Neural cell (in vitro differentiated cells): ENCODE data around the gene ASTN1. TPM values are rescaled to one million over a fixed set of nuclear protein-coding genes. Genes with fewer than 3 reads are reported as not detected.

Experiments
- H2AFZ ChIP-seq: fragments of 200-600, 300-800 bp; sonication (generic), shearing (Covaris generic); 2 replicates; pipeline ENCODE4 v1.6.0; 2014; ENCODE audit warnings: low read depth, mild to moderate bottlenecking, antibody characterized with exemption, low read length, moderate library complexity
- H3F3A ChIP-seq: fragments of 200-600 bp; shearing (Covaris generic); 2 replicates; pipeline ENCODE4 v1.6.1; 2016; ENCODE audit warnings: mild to moderate bottlenecking, moderate library complexity, mixed read lengths, antibody characterized with exemption, low read length; ENCODE audit not compliant: insufficient read depth, poor library complexity, severe bottlenecking
- H3K27ac ChIP-seq: fragments of 200-600, 300-800 bp; sonication (generic), shearing (Covaris generic); 2 replicates; pipeline ENCODE4 v1.5.1; 2014; ENCODE audit warnings: mild to moderate bottlenecking, low read length, moderate library complexity
- H3K27me3 ChIP-seq: fragments of 300-800, 200-600 bp; sonication (generic), shearing (Covaris generic); 2 replicates; pipeline ENCODE4 v1.6.0; 2014; ENCODE audit warnings: mild to moderate bottlenecking, low read depth, low read length, moderate library complexity; ENCODE audit not compliant: insufficient read depth
- H3K36me3 ChIP-seq: fragments of 300-800, 200-600 bp; sonication (generic), shearing (Covaris generic); 2 replicates; pipeline ENCODE4 v1.5.1; 2014; ENCODE audit warnings: mild to moderate bottlenecking, antibody characterized with exemption, low read length, moderate library complexity; ENCODE audit not compliant: insufficient read depth
- H3K4me2 ChIP-seq: fragments of 300-800, 200-600 bp; sonication (generic), shearing (Covaris generic); 2 replicates; pipeline ENCODE4 v1.6.0; 2014; ENCODE audit warnings: mild to moderate bottlenecking, low read length
- H3K4me3 ChIP-seq: fragments of 300-800, 200-600 bp; sonication (generic), shearing (Covaris generic); 2 replicates; pipeline ENCODE4 v1.5.1; 2014; ENCODE audit warnings: mild to moderate bottlenecking, low read length, moderate library complexity
- H3K79me2 ChIP-seq: fragments of 200-600 bp; shearing (Covaris generic); replicated peaks from 2 replicates; pipeline ENCODE4 v1.6.0; 2014; ENCODE audit warnings: mild to moderate bottlenecking, low read length, moderate library complexity; ENCODE audit not compliant: insufficient read depth
- H3K9ac ChIP-seq: fragments of 300-800, 200-600 bp; sonication (generic), shearing (Covaris generic); 2 replicates; pipeline ENCODE4 v1.6.1; 2016; ENCODE audit warnings: mild to moderate bottlenecking, low read length, mixed read lengths
- H3K9me2 ChIP-seq: fragments of 200-600 bp; shearing (Covaris generic); 2 replicates; pipeline ENCODE4 v1.6.1; 2016; ENCODE audit warnings: mild to moderate bottlenecking, low read length, mixed read lengths; ENCODE audit not compliant: insufficient read depth
- H3K9me3 ChIP-seq: fragments of 200-600, 300-800 bp; sonication (generic), shearing (Covaris generic); 2 replicates; pipeline ENCODE4 v1.6.1; 2016; ENCODE audit warnings: mild to moderate bottlenecking, mixed run types, low read length, moderate library complexity, mixed read lengths
- H4K20me1 ChIP-seq: fragments of 200-600 bp; shearing (Covaris generic); 2 replicates; pipeline ENCODE4 v1.6.1; 2016; ENCODE audit warnings: mild to moderate bottlenecking, mixed run types; ENCODE audit not compliant: insufficient read depth
- CTCF ChIP-seq: fragments of 450-650 bp; IDR thresholded peaks from 2 replicates; pipeline ENCODE4 v1.5.1; 2014; ENCODE audit warnings: antibody characterized with exemption, mild to moderate bottlenecking, moderate library complexity; ENCODE audit not compliant: poor library complexity, severe bottlenecking
- EP300 ChIP-seq: fragments of 450-650 bp; conservative IDR thresholded peaks from 2 replicates; pipeline ENCODE4 v1.6.1; 2014; ENCODE audit warnings: antibody characterized with exemption, mild to moderate bottlenecking, moderate library complexity; ENCODE audit not compliant: poor library complexity, severe bottlenecking
- EZH2 ChIP-seq: fragments of 200-600, 300-800 bp; shearing (Covaris generic), sonication (generic); IDR thresholded peaks from 2 replicates; pipeline ENCODE4 v1.6.1; 2014; ENCODE audit warnings: antibody characterized with exemption, low read length, borderline replicate concordance, mild to moderate bottlenecking; ENCODE audit not compliant: insufficient read depth, poor library complexity, severe bottlenecking
- MXI1 ChIP-seq: fragments of 450-650 bp; conservative IDR thresholded peaks from 2 replicates; pipeline ENCODE4 v1.6.1; 2014; ENCODE audit warnings: antibody characterized with exemption, mild to moderate bottlenecking; ENCODE audit not compliant: poor library complexity, severe bottlenecking
- POLR2AphosphoS5 ChIP-seq: IDR thresholded peaks from 2 replicates; pipeline ENCODE4 v1.6.1; 2012
- RAD21 ChIP-seq: fragments of 450-650 bp; conservative IDR thresholded peaks from 2 replicates; pipeline ENCODE4 v1.6.1; 2014; ENCODE audit warnings: antibody characterized with exemption, mild to moderate bottlenecking, moderate library complexity
- SMC3 ChIP-seq: fragments of 450-650 bp; conservative IDR thresholded peaks from 2 replicates; pipeline ENCODE4 v1.6.1; 2014; ENCODE audit warnings: antibody characterized with exemption, mild to moderate bottlenecking, moderate library complexity; ENCODE audit not compliant: poor library complexity
- TAF1 ChIP-seq: IDR thresholded peaks from 2 replicates; pipeline ENCODE4 v1.6.1; 2012; ENCODE audit warnings: low read depth
- polyA plus RNA-seq: library from polyadenylated mRNA; depleted of rRNA; stranded (reverse); fragments of >200 nt; gene quantifications from 2 replicates; pipeline ENCODE4 v1.2.3, GENCODE V29; 2014
- TF ChIP-seq, protein P1 (sequence below): IDR thresholded peaks from 2 replicates; pipeline ENCODE4 v1.6.1; 2012; ENCODE audit warnings: borderline replicate concordance

Gene ASTN1
- polyA plus RNA-seq, 1 donor from 2014 or later, result 33.4 TPM

- Histone ChIP-seq H3F3A (no peaks in the 10 kb centered on the region), H4K20me1 (no peaks in the 10 kb centered on the region), H3K9ac (no peak overlapping the region), H3K79me2 (no peaks in the 10 kb centered on the region), H3K27ac (no peak overlapping the region), H3K4me3 (no peak overlapping the region), H3K9me3 (no peaks in the 10 kb centered on the region), H2AFZ (no peak overlapping the region), H3K4me2 (no peak overlapping the region), H3K9me2 (no peaks in the 10 kb centered on the region), H3K27me3 (no peaks in the 10 kb centered on the region), H3K36me3 (peaks cover 6% of the 10 kb centered on the region)
- TF ChIP-seq TAF1 (no peak), SMC3 (no peak), CTCF (no peak), POLR2AphosphoS5 (no peak), EP300 (no peak), RAD21 (no peak), EZH2 (no peak), MXI1 (no peak)
- TF ChIP-seq, protein P1, sequence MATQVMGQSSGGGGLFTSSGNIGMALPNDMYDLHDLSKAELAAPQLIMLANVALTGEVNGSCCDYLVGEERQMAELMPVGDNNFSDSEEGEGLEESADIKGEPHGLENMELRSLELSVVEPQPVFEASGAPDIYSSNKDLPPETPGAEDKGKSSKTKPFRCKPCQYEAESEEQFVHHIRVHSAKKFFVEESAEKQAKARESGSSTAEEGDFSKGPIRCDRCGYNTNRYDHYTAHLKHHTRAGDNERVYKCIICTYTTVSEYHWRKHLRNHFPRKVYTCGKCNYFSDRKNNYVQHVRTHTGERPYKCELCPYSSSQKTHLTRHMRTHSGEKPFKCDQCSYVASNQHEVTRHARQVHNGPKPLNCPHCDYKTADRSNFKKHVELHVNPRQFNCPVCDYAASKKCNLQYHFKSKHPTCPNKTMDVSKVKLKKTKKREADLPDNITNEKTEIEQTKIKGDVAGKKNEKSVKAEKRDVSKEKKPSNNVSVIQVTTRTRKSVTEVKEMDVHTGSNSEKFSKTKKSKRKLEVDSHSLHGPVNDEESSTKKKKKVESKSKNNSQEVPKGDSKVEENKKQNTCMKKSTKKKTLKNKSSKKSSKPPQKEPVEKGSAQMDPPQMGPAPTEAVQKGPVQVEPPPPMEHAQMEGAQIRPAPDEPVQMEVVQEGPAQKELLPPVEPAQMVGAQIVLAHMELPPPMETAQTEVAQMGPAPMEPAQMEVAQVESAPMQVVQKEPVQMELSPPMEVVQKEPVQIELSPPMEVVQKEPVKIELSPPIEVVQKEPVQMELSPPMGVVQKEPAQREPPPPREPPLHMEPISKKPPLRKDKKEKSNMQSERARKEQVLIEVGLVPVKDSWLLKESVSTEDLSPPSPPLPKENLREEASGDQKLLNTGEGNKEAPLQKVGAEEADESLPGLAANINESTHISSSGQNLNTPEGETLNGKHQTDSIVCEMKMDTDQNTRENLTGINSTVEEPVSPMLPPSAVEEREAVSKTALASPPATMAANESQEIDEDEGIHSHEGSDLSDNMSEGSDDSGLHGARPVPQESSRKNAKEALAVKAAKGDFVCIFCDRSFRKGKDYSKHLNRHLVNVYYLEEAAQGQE, result no peak
These were observed 199.8 kb downstream of the ASTN1 start for GRCh38 chr1:176964687-176965086.

GRCh38 chr1:176963181-176963580 lies 201.3 kb downstream of the ASTN1 start:
- Histone ChIP-seq H3K4me2 (no peak overlapping the region), H3F3A (no peaks in the 10 kb centered on the region), H3K9me3 (no peaks in the 10 kb centered on the region), H3K79me2 (no peaks in the 10 kb centered on the region), H3K9me2 (no peaks in the 10 kb centered on the region), H3K4me3 (no peak overlapping the region), H3K9ac (no peak overlapping the region), H3K27me3 (no peaks in the 10 kb centered on the region), H3K27ac (no peak overlapping the region), H4K20me1 (no peaks in the 10 kb centered on the region), H3K36me3 (peaks cover 6% of the 10 kb centered on the region), H2AFZ (no peak overlapping the region)
- no peak for TF ChIP-seq TAF1
- no peak for TF ChIP-seq POLR2AphosphoS5
- TF ChIP-seq CTCF, result no peak
- no peak for TF ChIP-seq RAD21
- no peak for TF ChIP-seq EP300
- TF ChIP-seq, protein P1, result no peak
- no peak for TF ChIP-seq EZH2
- TF ChIP-seq SMC3, result no peak
- no peak for TF ChIP-seq MXI1
